ENCODE results near the gene MTFR1L. TPM values are rescaled to one million over a fixed set of nuclear protein-coding genes. Genes with fewer than 3 reads are reported as not detected.

The MTFR1L gene
- total RNA-seq, 2 experiments from 2014 or later: 35.3 to 43.4 TPM

DNA sequence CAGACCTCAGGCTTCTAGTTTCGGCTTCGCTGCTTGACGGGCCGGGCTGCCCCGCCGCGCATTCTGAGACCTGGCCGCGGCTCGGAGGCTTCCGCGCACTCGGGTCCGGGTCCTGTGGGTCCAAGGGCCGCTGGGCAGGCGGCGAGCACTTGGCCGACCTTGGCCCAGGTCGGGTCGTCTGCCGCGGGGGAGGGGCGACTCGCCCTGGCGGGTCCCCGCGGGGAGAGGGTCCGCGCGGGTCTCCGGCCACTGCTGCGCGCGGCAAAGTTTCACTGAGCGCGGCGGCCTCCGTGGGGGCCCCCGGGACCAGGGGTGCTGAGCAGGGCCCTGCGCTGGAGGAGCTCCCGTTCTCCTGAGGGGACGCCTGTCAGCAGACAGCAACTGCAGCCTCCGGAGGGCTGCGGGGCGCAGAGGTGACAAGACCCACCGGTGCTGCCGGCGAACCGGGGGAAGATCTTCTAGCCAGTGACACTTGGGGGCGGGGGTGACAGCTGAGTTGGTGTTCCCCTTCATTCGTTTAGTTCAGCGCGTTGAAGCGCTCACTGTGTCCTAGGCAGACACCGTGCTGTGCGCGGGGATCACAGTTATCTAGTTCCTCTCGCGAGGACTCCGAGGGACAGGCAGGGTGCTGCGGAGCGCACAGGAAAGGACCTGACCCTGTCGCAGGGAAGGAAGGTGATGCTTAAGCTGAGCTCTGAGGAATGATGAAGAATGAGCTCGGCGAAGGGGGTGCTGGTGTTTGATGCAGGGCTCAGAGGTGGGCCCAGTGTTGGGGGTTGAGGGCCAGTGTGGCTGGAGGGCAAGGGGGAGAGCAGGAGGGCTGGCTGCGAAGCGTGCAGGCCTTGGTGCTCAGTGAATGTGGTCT is 725 bp downstream of the MTFR1L start:
- DNase-seq (ENCODE audit: low spot score): peak; percentile 89
- peaks cover 30% of the 10 kb centered on the region for H3K4me1 ChIP-seq (ENCODE audit: insufficient read depth, low read length, poor library complexity, severe bottlenecking)
- H3K27ac ChIP-seq (ENCODE audit: low read depth, low read length, poor library complexity, severe bottlenecking): peak overlapping the region; percentile 87
- peak overlapping the region; percentile 84 for H3K4me3 ChIP-seq (ENCODE audit: low read depth, low read length, poor library complexity, severe bottlenecking)
- H3K9me3 ChIP-seq (ENCODE audit: low read length): no peaks in the 10 kb centered on the region
- intact Hi-C loops (cut with micrococcal nuclease; ENCODE audit: unreplicated experiment): loop anchor here (2.0 to 10.0 kb wide), 2 partner anchors 178 to 576 kb away; partner anchors contain the start of genes PAFAH2 and RSRP1
- H3K79me2 ChIP-seq (ENCODE audit: insufficient read depth, low read depth, low read length): peaks cover 12% of the 10 kb centered on the region; the same call in 1 of the 2 replicates
- ChIA-PET POLR2A (interaction anchor here (0.5 to 2.0 kb wide), 4 partner anchors 11 to 348 kb away, joined by 3 to 6 read pairs (median 5); partner anchors contain the start of gene PAFAH2), CTCF (ENCODE audit: unreplicated experiment) (interaction anchor here (1.2 kb wide), 1 partner anchor 11 kb away, joined by 3 read pairs; no protein-coding TSS in a partner anchor)
- H3K4me2 ChIP-seq (ENCODE audit: low read length): peak overlapping the region; percentile 74
- H3K9me2 ChIP-seq (ENCODE audit: insufficient read depth, low read length): no peaks in the 10 kb centered on the region
- peak overlapping the region; percentile 77; the same call in 1 of the 2 replicates for H2AFZ ChIP-seq (ENCODE audit: low read length)
- H3K36me3 ChIP-seq (ENCODE audit: insufficient read depth, low read length): no peaks in the 10 kb centered on the region
- TF ChIP-seq, protein P1, sequence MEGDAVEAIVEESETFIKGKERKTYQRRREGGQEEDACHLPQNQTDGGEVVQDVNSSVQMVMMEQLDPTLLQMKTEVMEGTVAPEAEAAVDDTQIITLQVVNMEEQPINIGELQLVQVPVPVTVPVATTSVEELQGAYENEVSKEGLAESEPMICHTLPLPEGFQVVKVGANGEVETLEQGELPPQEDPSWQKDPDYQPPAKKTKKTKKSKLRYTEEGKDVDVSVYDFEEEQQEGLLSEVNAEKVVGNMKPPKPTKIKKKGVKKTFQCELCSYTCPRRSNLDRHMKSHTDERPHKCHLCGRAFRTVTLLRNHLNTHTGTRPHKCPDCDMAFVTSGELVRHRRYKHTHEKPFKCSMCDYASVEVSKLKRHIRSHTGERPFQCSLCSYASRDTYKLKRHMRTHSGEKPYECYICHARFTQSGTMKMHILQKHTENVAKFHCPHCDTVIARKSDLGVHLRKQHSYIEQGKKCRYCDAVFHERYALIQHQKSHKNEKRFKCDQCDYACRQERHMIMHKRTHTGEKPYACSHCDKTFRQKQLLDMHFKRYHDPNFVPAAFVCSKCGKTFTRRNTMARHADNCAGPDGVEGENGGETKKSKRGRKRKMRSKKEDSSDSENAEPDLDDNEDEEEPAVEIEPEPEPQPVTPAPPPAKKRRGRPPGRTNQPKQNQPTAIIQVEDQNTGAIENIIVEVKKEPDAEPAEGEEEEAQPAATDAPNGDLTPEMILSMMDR (conservative IDR thresholded peaks at IDR 0.05; ENCODE audit: low read length): no peak
- TF ChIP-seq EZH2phosphoT487 (IDR thresholded peaks at IDR 0.05; ENCODE audit: borderline replicate concordance, low read depth, low read length): no peak
- BruUV-seq (replicated peaks): no TSS peak
- no peaks in the 10 kb centered on the region for H4K20me1 ChIP-seq (ENCODE audit: insufficient read depth, low read length)

DNA sequence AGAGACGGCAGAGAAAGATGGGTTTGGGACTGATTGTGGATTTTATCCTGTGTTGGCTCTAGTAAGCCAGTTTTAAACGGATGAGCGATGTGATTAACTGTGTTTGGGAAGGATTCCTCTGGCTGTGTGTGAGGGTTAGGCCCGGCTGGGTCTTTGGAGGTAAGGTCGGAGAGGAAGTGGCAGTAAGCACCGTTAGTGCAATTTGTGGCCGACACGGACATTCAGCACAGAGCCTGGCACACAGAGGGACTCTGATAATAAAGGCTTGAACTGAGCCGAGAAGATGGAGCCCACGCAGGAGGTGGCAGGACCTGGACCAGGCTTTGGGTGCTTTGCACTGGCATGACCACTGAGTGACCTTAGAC is 1.3 kb downstream of the MTFR1L start:
- H3K4me1 ChIP-seq (ENCODE audit: insufficient read depth, low read length, poor library complexity, severe bottlenecking): peaks cover 30% of the 10 kb centered on the region
- TF ChIP-seq EZH2phosphoT487 (IDR thresholded peaks at IDR 0.05; ENCODE audit: borderline replicate concordance, low read depth, low read length): no peak
- TF ChIP-seq, protein P1 (conservative IDR thresholded peaks at IDR 0.05; ENCODE audit: low read length): no peak
- peaks cover 2% of the 10 kb centered on the region; the same call in 1 of the 2 replicates for H3K36me3 ChIP-seq (ENCODE audit: insufficient read depth, low read length)
- BruUV-seq (replicated peaks): no TSS peak
- intact Hi-C loops (cut with micrococcal nuclease; ENCODE audit: unreplicated experiment): loop anchor here (2.0 to 10.0 kb wide), 2 partner anchors 178 to 576 kb away; partner anchors contain the start of genes PAFAH2 and RSRP1
- H4K20me1 ChIP-seq (ENCODE audit: insufficient read depth, low read length): no peaks in the 10 kb centered on the region
- CTCF ChIA-PET (ENCODE audit: unreplicated experiment): interaction anchor here (1.2 kb wide), 1 partner anchor 10 kb away, joined by 3 read pairs; no protein-coding TSS in a partner anchor
- peak; percentile 43 for DNase-seq (ENCODE audit: low spot score)
- H3K4me3 ChIP-seq (ENCODE audit: low read depth, low read length, poor library complexity, severe bottlenecking): peak overlapping the region; percentile 84
- H2AFZ ChIP-seq (ENCODE audit: low read length): peak overlapping the region; percentile 77; the same call in 1 of the 2 replicates
- H3K9me3 ChIP-seq (ENCODE audit: low read length): no peaks in the 10 kb centered on the region
- peaks cover 12% of the 10 kb centered on the region; the same call in 1 of the 2 replicates for H3K79me2 ChIP-seq (ENCODE audit: insufficient read depth, low read depth, low read length)
- POLR2A ChIA-PET: interaction anchor here (2.0 kb wide), 1 partner anchor 177 kb away, joined by 6 read pairs; the partner anchor contains the start of gene PAFAH2
- H3K27ac ChIP-seq (ENCODE audit: low read depth, low read length, poor library complexity, severe bottlenecking): peak overlapping the region; percentile 87
- H3K9me2 ChIP-seq (ENCODE audit: insufficient read depth, low read length): no peaks in the 10 kb centered on the region
- peak overlapping the region; percentile 74 for H3K4me2 ChIP-seq (ENCODE audit: low read length)

Measured in OCI-LY7 (cell line).